BLaER1 treated with 17β-estradiol and CSF1 and Interleukin-3, amounts not matched to agents 10 nM and 100 nM (cell line): Measurements from ENCODE around the gene TOP3B.
"Not testable (repeated sequence)": the region's sequence is repeated elsewhere in the genome, so short reads cannot be mapped to it uniquely, and the experiment has no call there.

Experiments used
- H3K27ac ChIP-seq, 11 experiments: shearing (Covaris generic); formaldehyde crosslinking; 2 replicates each; pipeline ENCODE4 v1.8.1; 2022
- H3K27me3 ChIP-seq, 11 experiments: shearing (Covaris generic); formaldehyde crosslinking; 2 replicates each; pipeline ENCODE4 v1.8.1; 2022
- H3K36me3 ChIP-seq, 11 experiments: shearing (Covaris generic); formaldehyde crosslinking; 2 replicates each; pipeline ENCODE4 v1.8.1; 2022
- H3K4me1 ChIP-seq, 10 experiments: shearing (Covaris generic); formaldehyde crosslinking; 2 replicates each; pipeline ENCODE4 v1.8.1; 2022
- H3K4me2 ChIP-seq, 11 experiments: shearing (Covaris generic); formaldehyde crosslinking; 2 replicates each; pipeline ENCODE4 v1.8.1; 2022
- H3K4me3 ChIP-seq, 10 experiments: shearing (Covaris generic); formaldehyde crosslinking; 2 replicates each; pipeline ENCODE4 v1.8.1; 2022
- H3K9ac ChIP-seq, 11 experiments: shearing (Covaris generic); formaldehyde crosslinking; 2 replicates each; pipeline ENCODE4 v1.8.1; 2022
- H3K9me3 ChIP-seq, 11 experiments: shearing (Covaris generic); formaldehyde crosslinking; replicated peaks in 1 of 11; 2 replicates each; pipeline ENCODE4 v1.8.1; 2022
- H4K20me1 ChIP-seq, 11 experiments: shearing (Covaris generic); formaldehyde crosslinking; 2 replicates each; pipeline ENCODE4 v1.8.1; 2022
- Cebpa-rat ChIP-seq, 11 experiments: shearing (Covaris generic); IDR thresholded peaks; 2 replicates each; pipeline ENCODE4 v1.8.1; 2022

Gene TOP3B

GRCh38 chr22:21941921-21942320, 40.7 kb downstream of the TOP3B start:
- no peaks in the 10 kb centered on the region for H3K9me3 ChIP-seq
- peak overlapping the region; percentile 90 to 99 (median 97) for H3K4me2 ChIP-seq
- H3K9ac ChIP-seq: peak overlapping the region; percentile 57 to 87 (median 82); a peak in 21 of 22 replicates
- peaks cover 82 to 99% (median 99%) of the 10 kb centered on the region in 10 experiments for H3K4me1 ChIP-seq
- no peak for TF ChIP-seq Cebpa-rat (IDR thresholded peaks at IDR 0.05)
- H3K36me3 ChIP-seq: peaks cover 20 to 51% (median 31%) of the 10 kb centered on the region in 11 experiments
- H3K4me3 ChIP-seq: peak overlapping the region in 5 of 10 experiments; percentile 6 to 36 (median 14); a peak in 6 of 20 replicates
- no peaks in the 10 kb centered on the region for H3K27me3 ChIP-seq
- H4K20me1 ChIP-seq: peaks cover 0 to 15% (median 0%) of the 10 kb centered on the region in 11 experiments; a peak in 5 of 22 replicates
- H3K27ac ChIP-seq: peak overlapping the region; percentile 78 to 95 (median 89)

GRCh38 chr22:21940521-21940920, 42.1 kb downstream of the TOP3B start:
- H3K27ac ChIP-seq: peak overlapping the region; percentile 78 to 95 (median 89)
- no peaks in the 10 kb centered on the region for H3K27me3 ChIP-seq
- H3K9me3 ChIP-seq: no peaks in the 10 kb centered on the region
- no peak for TF ChIP-seq Cebpa-rat (IDR thresholded peaks at IDR 0.05)
- H4K20me1 ChIP-seq: peaks cover 0 to 3% (median 0%) of the 10 kb centered on the region in 11 experiments; a peak in 2 of 22 replicates
- H3K9ac ChIP-seq: peak overlapping the region; percentile 76 to 87 (median 82); a peak in 21 of 22 replicates
- H3K4me1 ChIP-seq: peaks cover 89 to 99% (median 98%) of the 10 kb centered on the region in 10 experiments
- peaks cover 17 to 43% (median 23%) of the 10 kb centered on the region in 11 experiments for H3K36me3 ChIP-seq
- H3K4me2 ChIP-seq: peak overlapping the region; percentile 90 to 99 (median 97)
- peak overlapping the region in 3 of 10 experiments; percentile 6 to 36 (median 18); a peak in 3 of 20 replicates for H3K4me3 ChIP-seq

GRCh38 chr22:21939935-21940334, 42.7 kb downstream of the TOP3B start:
- Histone ChIP-seq H3K36me3 (peaks cover 13 to 43% (median 23%) of the 10 kb centered on the region in 11 experiments), H3K4me1 (peaks cover 91 to 99% (median 95%) of the 10 kb centered on the region in 10 experiments), H3K4me2 (peak overlapping the region; percentile 90 to 99 (median 97)), H3K9ac (peak overlapping the region; percentile 76 to 87 (median 82); a peak in 21 of 22 replicates), H3K27ac (peak overlapping the region; percentile 78 to 95 (median 89)), H3K4me3 (peak overlapping the region in 9 of 10 experiments; percentile 46 to 73 (median 58); a peak in 14 of 20 replicates)
- not testable (repeated sequence) for H4K20me1 ChIP-seq, H3K27me3 ChIP-seq, H3K9me3 ChIP-seq

GRCh38 chr22:21939461-21939913, 43.1 kb downstream of the TOP3B start:
- TF ChIP-seq Cebpa-rat (IDR thresholded peaks at IDR 0.05): no peak
- Histone ChIP-seq H4K20me1 (peaks cover 0 to 3% (median 0%) of the 10 kb centered on the region in 11 experiments; a peak in 1 of 22 replicates), H3K4me2 (peak overlapping the region; percentile 90 to 99 (median 97)), H3K9ac (peak overlapping the region; percentile 76 to 87 (median 82)), H3K4me3 (peak overlapping the region; percentile 46 to 73 (median 58); a peak in 19 of 20 replicates), H3K9me3 (no peaks in the 10 kb centered on the region), H3K36me3 (peaks cover 8 to 43% (median 23%) of the 10 kb centered on the region in 11 experiments; a peak in 21 of 22 replicates), H3K27ac (peak overlapping the region; percentile 78 to 95 (median 89)), H3K27me3 (no peaks in the 10 kb centered on the region), H3K4me1 (peaks cover 87 to 98% (median 91%) of the 10 kb centered on the region in 10 experiments)

GRCh38 chr22:21938906-21939305, 43.7 kb downstream of the TOP3B start:
- peak overlapping the region; percentile 76 to 87 (median 82) for H3K9ac ChIP-seq
- peak overlapping the region; percentile 46 to 73 (median 58) for H3K4me3 ChIP-seq
- H3K27ac ChIP-seq: peak overlapping the region; percentile 78 to 95 (median 89)

GRCh38 chr22:21938071-21938822, 44.3 kb downstream of the TOP3B start:
- peak overlapping the region; percentile 76 to 87 (median 82) for H3K9ac ChIP-seq
- peak overlapping the region; percentile 90 to 99 (median 97) for H3K4me2 ChIP-seq
- H3K27me3 ChIP-seq: no peaks in the 10 kb centered on the region
- peaks cover 0 to 7% (median 0%) of the 10 kb centered on the region in 11 experiments; a peak in 3 of 22 replicates for H4K20me1 ChIP-seq
- no peak; a peak in 1 of 22 replicates for TF ChIP-seq Cebpa-rat (IDR thresholded peaks at IDR 0.05)
- peaks cover 11 to 43% (median 27%) of the 10 kb centered on the region in 11 experiments for H3K36me3 ChIP-seq
- peak overlapping the region; percentile 46 to 73 (median 58) for H3K4me3 ChIP-seq
- peaks cover 74 to 89% (median 79%) of the 10 kb centered on the region in 10 experiments for H3K4me1 ChIP-seq
- H3K27ac ChIP-seq: peak overlapping the region; percentile 78 to 95 (median 89)
- no peaks in the 10 kb centered on the region for H3K9me3 ChIP-seq

More at GRCh38 chr22:21938906-21939305, 43.7 kb downstream of the TOP3B start:
- H3K4me2 ChIP-seq: peak overlapping the region; percentile 90 to 99 (median 97)
- no peaks in the 10 kb centered on the region for H3K9me3 ChIP-seq
- peaks cover 0 to 3% (median 0%) of the 10 kb centered on the region in 11 experiments; a peak in 3 of 22 replicates for H4K20me1 ChIP-seq
- no peak for TF ChIP-seq Cebpa-rat (IDR thresholded peaks at IDR 0.05)
- H3K27me3 ChIP-seq: no peaks in the 10 kb centered on the region
- peaks cover 7 to 43% (median 23%) of the 10 kb centered on the region in 11 experiments for H3K36me3 ChIP-seq
- H3K4me1 ChIP-seq: peaks cover 81 to 96% (median 86%) of the 10 kb centered on the region in 10 experiments

GRCh38 chr22:21937821-21938070, 44.8 kb downstream of the TOP3B start:
- peak in 4 of 11 experiments; percentile 15 to 63 (median 45); a peak in 5 of 22 replicates for TF ChIP-seq Cebpa-rat (IDR thresholded peaks at IDR 0.05)
- peaks cover 69 to 84% (median 74%) of the 10 kb centered on the region in 10 experiments for H3K4me1 ChIP-seq
- H3K9ac ChIP-seq: peak overlapping the region; percentile 71 to 87 (median 82); a peak in 21 of 22 replicates
- H4K20me1 ChIP-seq: peaks cover 0 to 7% (median 0%) of the 10 kb centered on the region in 11 experiments; a peak in 4 of 22 replicates
- H3K27me3 ChIP-seq: no peaks in the 10 kb centered on the region
- no peaks in the 10 kb centered on the region for H3K9me3 ChIP-seq
- H3K36me3 ChIP-seq: peaks cover 16 to 47% (median 32%) of the 10 kb centered on the region in 11 experiments
- peak overlapping the region; percentile 56 to 95 (median 89); a peak in 21 of 22 replicates for H3K27ac ChIP-seq
- peak overlapping the region; percentile 90 to 99 (median 97) for H3K4me2 ChIP-seq
- peak overlapping the region in 3 of 10 experiments; percentile 12 to 73 (median 28); a peak in 5 of 20 replicates for H3K4me3 ChIP-seq

- H3K27ac ChIP-seq: peak overlapping the region; percentile 56 to 95 (median 89); a peak in 21 of 22 replicates
- peaks cover 21 to 52% (median 37%) of the 10 kb centered on the region in 11 experiments for H3K36me3 ChIP-seq
- H3K9me3 ChIP-seq: no peaks in the 10 kb centered on the region
- peak overlapping the region in 3 of 10 experiments; percentile 12 to 73 (median 28); a peak in 5 of 20 replicates for H3K4me3 ChIP-seq
- H3K9ac ChIP-seq: peak overlapping the region; percentile 71 to 87 (median 82); a peak in 21 of 22 replicates
- peaks cover 0 to 7% (median 0%) of the 10 kb centered on the region in 11 experiments; a peak in 5 of 22 replicates for H4K20me1 ChIP-seq
- peaks cover 64 to 79% (median 69%) of the 10 kb centered on the region in 10 experiments for H3K4me1 ChIP-seq
- peak overlapping the region; percentile 90 to 99 (median 97) for H3K4me2 ChIP-seq
- H3K27me3 ChIP-seq: no peaks in the 10 kb centered on the region
- no peak for TF ChIP-seq Cebpa-rat (IDR thresholded peaks at IDR 0.05)
These were observed 45.4 kb downstream of the TOP3B start for GRCh38 chr22:21937041-21937820.
